HG03469 (cell line): ENCODE measurements around the gene COPS3.

Experiments used
- ATAC-seq: cut with Tn5 transposase; IDR thresholded peaks from one replicate; pipeline ENCODE4 v1.9.1; 2021; ENCODE audit warnings: mild to moderate bottlenecking, moderate library complexity, moderate number of reproducible peaks; ENCODE audit not compliant: unreplicated experiment

Gene COPS3

GRCh38 chr17:17280613-17281549 is at the start of gene COPS3:
Gene COPS3 (minus strand): TSS chr17:17281246. CDS start chr17:17281186, 60 bp downstream.
- ATAC-seq, result peak; percentile 76

DNA sequence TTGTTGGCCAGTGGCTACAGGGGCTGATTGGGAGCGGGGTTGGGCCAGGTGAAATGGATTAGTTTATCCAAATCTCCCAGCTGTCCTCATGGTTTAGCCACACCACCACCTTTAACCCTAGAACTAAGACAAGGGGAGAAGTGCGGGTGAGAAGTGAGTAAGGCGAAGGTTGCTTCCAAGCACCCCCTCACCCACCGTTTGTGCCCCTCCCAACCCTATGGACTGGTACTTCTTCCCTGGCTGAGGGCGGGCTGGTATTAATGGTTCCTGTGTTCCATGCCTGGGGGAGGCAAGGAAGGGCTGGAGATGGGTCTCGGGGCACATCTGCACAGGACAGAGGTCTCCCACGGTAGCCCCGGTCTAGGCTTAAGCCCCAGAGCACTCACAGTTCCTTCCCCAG is 47.2 kb upstream of the COPS3 start:
- no peak for ATAC-seq

DNA sequence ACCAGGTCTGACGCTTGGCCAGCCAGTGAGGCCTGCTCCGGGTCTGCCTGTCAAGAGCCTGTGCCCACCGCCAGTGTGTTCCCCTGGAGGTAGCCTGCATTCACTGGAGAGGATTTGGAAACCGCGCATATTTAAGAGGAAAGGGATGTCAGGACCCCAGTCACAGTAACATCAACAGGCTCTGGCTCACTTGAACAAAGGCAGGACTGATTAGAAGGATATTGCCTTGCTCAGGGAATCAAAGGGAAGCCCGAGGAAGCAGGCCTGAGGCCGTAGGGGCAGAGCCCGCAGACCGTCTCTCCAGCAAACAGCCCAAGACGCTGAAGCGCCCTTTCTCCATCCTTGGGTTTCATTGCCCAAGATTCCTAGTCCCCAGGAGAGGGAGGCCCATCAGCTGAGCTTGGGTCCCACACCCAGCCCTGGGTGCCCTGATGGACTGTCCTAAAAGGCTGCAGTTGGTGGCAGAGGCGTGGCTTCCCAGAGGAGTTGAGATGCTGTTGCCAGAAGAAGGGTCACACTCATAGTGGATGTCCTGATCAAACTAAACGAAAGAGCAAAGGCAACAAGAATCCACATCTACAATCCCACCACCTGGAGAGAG is 45.3 kb upstream of the COPS3 start:
- no peak for ATAC-seq

- ATAC-seq, result no peak
These were observed 44.8 kb upstream of the COPS3 start for GRCh38 chr17:17325816-17326215.

- ATAC-seq, result no peak
These were observed 44.2 kb upstream of the COPS3 start for GRCh38 chr17:17325228-17325627.

GRCh38 chr17:17324616-17325015 is 43.6 kb upstream of the COPS3 start:
- ATAC-seq, result no peak

GRCh38 chr17:17322516-17323510 is 41.8 kb upstream of the COPS3 start:
- no peak for ATAC-seq

- ATAC-seq, result no peak
These were observed 40.4 kb upstream of the COPS3 start for GRCh38 chr17:17321356-17322025.

- no peak for ATAC-seq
These were observed 39.8 kb upstream of the COPS3 start for GRCh38 chr17:17320911-17321220.

DNA sequence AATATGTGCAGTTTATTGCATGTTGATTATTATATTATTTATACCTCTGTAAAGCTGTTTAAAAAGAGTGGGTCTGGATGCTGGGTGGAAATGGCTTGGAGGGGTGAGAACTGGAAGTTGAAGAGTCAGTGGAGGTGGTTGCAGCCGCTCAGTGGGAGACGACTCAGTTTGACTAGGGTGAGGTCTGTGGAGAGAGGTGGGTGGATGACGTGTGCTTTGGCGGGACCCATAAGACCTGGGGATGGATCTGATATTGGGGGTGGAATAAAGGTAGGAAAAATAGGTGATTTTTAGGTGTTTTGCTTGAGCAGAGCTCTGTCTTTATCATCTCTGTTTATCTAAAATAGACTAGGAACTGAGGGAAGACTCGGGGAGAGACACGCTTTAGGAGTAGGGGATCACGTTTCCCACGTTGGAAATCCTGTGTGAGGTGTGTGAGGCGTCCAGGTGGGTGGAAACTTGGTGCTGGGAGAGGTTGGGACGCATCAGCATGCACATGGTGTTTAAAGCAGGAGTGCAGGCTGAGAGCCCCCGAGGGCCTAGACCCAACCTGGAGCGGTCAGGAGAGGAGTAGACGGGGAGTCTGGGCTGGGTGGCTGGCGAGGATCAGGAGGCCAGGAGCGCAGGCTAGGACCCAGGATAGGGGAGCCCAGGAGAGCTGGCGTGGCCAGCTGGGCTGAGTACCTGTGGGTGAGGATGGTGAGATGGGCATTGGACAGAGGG is 39.3 kb upstream of the COPS3 start:
- no peak for ATAC-seq

DNA sequence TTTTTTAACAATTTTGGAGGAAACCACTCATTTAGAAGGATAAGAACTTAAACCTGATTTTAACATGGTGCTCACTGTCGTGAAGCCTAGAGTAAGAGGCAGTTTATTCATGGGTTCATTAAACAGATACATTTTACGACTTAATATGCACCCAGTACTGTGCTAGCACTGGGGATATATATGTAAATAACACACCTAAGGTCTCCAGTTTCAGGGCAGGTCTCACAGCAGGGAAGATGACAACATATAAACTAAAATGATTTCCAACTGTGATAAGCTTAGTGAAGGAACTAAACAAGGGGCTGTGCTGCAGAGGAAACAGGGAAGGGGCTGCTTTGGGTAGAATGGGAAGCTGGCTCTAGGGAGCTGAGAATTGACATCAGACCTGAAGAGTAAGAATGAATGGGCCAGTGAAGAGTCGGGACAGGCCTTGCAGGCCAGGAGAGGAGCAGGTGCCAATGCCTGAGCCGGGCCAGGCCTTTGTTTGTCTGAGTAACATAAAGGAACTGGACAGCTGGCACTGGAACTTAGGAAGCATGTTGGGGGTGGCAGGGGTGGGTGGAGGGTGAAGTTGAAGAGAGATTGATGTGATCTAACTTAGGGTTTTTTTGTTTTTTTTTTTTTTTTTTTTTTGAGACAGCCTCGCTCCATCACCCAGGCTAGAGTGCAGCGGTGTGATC is 34.2 kb upstream of the COPS3 start:
- ATAC-seq, result no peak

- no peak for ATAC-seq
These were observed 33.5 kb upstream of the COPS3 start for GRCh38 chr17:17314501-17315071.

GRCh38 chr17:17313350-17313991 is 32.4 kb upstream of the COPS3 start:
- no peak for ATAC-seq

DNA sequence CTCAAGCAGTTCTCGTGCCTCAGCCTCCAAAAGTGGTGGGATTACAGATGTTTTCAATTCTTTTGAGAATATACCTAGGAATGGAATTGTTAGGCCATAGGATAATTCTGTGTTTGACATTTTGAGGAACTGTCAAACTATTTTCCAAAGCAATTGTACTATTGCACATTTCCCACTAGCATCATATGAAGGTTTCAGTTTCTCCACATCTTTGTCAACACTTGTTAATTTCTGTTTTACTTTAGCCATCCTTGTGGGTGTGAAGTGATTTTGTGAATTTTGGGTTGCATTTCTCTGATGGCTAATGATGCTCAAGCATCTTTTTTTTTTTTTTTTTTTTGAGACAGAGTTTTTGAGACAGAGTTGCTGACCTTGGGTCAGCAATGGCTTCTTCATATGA is 28.3 kb upstream of the COPS3 start:
- ATAC-seq, result no peak

DNA sequence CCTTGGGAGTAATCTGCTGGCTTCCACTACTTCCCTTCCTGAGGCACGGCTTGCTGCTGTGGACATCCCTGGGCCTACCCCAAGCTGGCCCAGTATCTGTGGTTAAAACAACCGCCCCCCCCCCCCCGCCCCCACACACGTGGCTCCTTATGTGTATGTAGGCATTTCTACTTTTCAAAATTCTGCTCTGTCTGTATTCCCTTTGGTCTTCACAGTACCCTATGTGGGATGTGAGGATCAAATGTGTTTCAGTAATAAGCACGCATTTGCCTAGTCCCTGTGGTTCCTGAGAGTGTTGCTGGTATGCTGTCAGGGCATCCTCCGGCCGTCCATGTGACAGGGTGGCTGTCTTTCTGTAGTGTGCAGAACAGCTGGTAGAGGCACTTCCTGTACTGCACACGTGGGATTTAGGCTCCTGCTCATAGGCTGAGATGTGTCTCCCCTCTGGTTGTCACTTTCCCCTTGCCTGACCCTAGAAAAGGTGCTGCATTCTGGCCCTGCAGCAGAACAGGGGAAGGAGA is 24.3 kb upstream of the COPS3 start:
- peak; percentile 64 for ATAC-seq

DNA sequence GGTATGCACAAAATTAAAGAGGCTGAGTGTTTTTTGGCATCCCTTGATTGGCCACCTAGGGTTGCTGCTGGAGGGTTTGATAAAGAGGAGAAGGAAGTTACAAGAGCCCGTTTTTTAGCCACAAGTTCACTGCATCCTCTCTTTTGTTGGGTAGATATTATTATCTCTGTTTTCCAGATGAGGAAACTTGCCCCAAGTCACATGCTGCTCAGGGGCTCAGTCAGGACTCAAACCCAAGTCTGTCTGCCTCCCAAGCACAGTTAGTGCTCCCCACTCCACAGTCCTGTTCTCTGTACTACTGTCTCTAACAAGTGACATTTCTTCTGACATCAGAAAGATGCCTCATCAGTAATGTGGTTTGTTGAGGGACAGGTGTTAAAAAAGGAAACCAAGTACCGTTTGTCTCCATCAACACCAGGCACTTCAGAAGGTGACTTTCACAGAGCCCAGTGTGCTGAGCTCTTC is 23.5 kb upstream of the COPS3 start:
- no peak for ATAC-seq

DNA sequence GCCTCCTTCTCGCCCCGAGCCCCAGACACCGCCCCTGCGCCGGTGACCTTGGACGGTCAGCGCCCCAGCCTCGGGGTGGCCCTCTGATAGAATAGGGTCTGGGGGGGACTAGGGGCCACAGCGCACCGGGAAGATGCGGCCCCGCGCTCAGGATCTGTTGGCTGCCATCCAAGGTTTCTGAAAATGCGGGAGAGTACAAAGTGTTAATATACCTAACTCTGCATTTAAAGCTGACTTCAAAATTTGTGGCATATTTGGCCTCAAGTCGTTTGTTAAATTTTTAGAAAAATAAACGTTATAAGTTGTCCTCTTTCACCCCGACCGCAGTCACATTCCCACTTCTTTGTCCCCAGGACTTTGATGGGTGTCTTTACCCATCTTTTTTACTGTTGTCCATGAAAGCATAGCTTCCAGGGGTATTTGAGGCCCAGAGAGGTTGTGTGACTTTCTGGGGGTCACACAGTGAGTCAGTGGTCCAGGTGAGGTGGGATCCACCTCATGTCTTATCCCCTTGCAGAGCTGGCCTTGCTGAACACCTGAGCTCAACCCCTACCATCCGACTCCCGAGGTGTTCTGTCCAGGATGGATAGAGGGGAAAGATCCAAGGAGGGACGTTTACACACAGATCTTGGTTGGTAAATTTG is 22.9 kb upstream of the COPS3 start:
- no peak for ATAC-seq
